GM19395 (cell line): ENCODE data around the gene RAMP1.

Source experiments
- ATAC-seq: cut with Tn5 transposase; IDR thresholded peaks from one replicate; pipeline ENCODE4 v1.9.1; 2021; ENCODE audit warnings: mild to moderate bottlenecking, moderate library complexity; ENCODE audit not compliant: unreplicated experiment

Gene RAMP1

DNA sequence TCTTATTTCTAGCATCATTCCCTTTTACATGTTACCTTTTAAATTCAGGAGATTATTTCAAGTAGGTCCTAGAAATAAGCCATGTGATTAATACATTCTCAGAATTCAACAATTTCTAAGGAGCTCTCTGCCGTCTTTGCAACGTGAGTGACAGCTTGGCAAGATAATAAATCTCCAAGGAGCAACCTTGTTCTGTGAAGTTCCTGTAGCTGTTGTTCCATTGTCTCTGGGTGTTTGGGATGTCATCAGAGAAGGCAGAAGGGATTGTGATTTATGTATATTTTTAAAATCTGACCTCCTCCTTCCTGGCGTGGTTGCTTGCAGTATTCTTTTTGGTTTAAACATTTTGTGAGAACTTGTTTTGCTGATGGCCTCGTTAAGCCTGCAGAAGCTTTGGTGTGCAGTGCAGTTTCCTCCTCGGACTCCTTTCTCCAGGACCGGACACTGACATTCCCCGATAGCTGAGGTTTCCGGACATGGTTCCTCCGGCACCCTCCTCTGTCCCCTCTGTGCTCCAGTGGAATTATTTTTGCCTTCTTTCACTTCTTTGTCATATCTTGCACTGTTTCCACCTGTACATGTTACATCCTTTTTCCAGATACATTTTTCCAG, 33.7 kb downstream of the RAMP1 start:
- no peak for ATAC-seq

GRCh38 chr2:237894396-237894979, 35.1 kb downstream of the RAMP1 start:
- ATAC-seq: no peak

- ATAC-seq: no peak
Measured at GRCh38 chr2:237894986-237895543, 35.6 kb downstream of the RAMP1 start.

GRCh38 chr2:237895544-237896506, 36.4 kb downstream of the RAMP1 start:
- no peak for ATAC-seq

GRCh38 chr2:237896507-237896892, 37.1 kb downstream of the RAMP1 start:
- ATAC-seq: no peak

GRCh38 chr2:237896956-237897355, 37.5 kb downstream of the RAMP1 start:
- no peak for ATAC-seq

GRCh38 chr2:237898057-237898414, 38.6 kb downstream of the RAMP1 start:
- ATAC-seq: no peak

GRCh38 chr2:237900891-237901831, 41.7 kb downstream of the RAMP1 start:
- ATAC-seq: no peak

- ATAC-seq: no peak
Measured at GRCh38 chr2:237901932-237902850, 42.8 kb downstream of the RAMP1 start.

GRCh38 chr2:237904831-237905599, 45.6 kb downstream of the RAMP1 start:
- ATAC-seq: no peak

GRCh38 chr2:237907144-237907543, 47.7 kb downstream of the RAMP1 start:
- no peak for ATAC-seq

DNA sequence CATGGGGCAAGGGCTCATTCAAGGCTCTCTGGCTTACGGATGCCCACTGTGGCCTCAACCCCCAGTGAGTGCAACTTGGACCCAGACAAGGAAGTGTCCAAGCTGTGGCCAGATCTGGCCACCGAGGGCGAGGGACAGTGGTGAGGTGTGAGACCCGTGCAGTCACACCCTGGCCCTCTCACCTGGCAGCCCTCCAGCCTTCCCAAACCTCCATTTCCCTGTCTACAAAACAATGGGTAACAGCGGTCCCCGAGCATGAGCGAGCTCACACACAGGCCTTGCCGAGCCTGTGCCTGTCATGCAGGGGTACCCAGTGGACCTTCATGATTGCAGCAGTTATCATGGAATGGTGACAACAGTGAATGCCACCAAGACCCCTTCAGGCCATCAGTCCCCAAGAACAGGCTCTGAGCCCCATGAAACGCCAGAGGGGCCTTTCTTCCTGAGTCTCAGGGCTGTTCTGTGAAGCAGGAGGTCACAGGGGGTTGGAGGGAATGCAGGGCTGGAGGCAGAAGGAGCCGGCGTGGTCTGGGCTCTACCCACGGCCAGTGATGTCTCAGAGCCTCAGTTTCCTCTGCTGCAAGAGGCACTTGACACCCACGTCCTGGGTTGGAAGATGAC, 49.8 kb downstream of the RAMP1 start:
- ATAC-seq: no peak

- no peak for ATAC-seq
Measured at GRCh38 chr2:237909801-237910475, 50.5 kb downstream of the RAMP1 start.

- ATAC-seq: no peak
Measured at GRCh38 chr2:237910576-237911362, 51.3 kb downstream of the RAMP1 start.

DNA sequence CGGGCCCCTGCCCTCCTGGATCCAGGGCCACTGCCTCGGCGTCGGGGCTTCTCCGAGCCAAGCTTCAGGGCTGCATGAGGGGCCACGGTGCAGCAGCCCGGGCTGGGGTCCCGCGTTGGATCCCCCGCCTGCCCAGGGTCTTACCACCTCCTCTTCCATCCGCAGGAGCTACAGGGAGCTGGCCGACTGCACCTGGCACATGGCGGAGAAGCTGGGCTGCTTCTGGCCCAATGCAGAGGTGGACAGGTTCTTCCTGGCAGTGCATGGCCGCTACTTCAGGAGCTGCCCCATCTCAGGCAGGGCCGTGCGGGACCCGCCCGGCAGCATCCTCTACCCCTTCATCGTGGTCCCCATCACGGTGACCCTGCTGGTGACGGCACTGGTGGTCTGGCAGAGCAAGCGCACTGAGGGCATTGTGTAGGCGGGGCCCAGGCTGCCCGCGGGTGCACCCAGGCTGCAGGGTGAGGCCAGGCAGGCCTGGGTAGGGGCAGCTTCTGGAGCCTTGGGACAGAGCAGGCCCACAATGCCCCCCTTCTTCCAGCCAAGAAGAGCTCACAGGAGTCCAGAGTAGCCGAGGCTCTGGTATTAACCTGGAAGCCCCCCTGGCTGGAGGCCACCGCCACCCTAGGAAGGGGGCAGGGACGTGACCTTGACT, 52.1 kb downstream of the RAMP1 start:
- no peak for ATAC-seq
